Measurements from ENCODE around the gene USH2A.

- TF ChIP-seq CTCF (IDR thresholded peaks at IDR 0.05) (no peak), POLR2A (IDR thresholded peaks at IDR 0.05) (no peak), EP300 (IDR thresholded peaks at IDR 0.05) (no peak)
Observed at GRCh38 chr1:215923129-215923824, 500.0 kb downstream of the USH2A start.

Measured in tibial nerve (tissue), 4 donors.